Naive thymus-derived CD4-positive, alpha-beta T cell (primary cell): ENCODE measurements around the gene MYO1F. TPM values are rescaled to one million over a fixed set of nuclear protein-coding genes. Genes with fewer than 3 reads are reported as not detected.

ENCODE experiments used
- ATAC-seq: fragments of 150-1000 bp; cut with Tn5 transposase; 2 replicates; pipeline ENCODE4 v1.10.0; 2021; ENCODE audit warnings: mild to moderate bottlenecking, moderate library complexity
- CTCF ChIA-PET: fragments of 350-600 bp; sonication (Branson Sonifier 250); formaldehyde crosslinking; loops from one replicate; lab custom pipeline; 2021; ENCODE audit warnings: antibody characterized with exemption; lab: Charles Lee
- POLR2A ChIA-PET: fragments of 350-600 bp; sonication (Branson Sonifier 250); formaldehyde crosslinking; loops from one replicate; lab custom pipeline; 2021; ENCODE audit warnings: antibody characterized with exemption, inconsistent platforms; lab: Charles Lee
- DNase-seq, 9 donors: peaks; one replicate each; pipeline versions ENCODE4 v3.0.0 to v3.0.0-alpha.2; 2020 to 2022; ENCODE audit warnings: mixed read lengths in 1 of 9
- H3K27ac ChIP-seq: one replicate; pipeline ENCODE4 v1.7.0; 2013; ENCODE audit warnings: mild to moderate bottlenecking, low read depth, low read length, moderate library complexity
- H3K27me3 ChIP-seq, 2 donors: one replicate each; pipeline ENCODE4 v1.7.0; 2013; ENCODE audit warnings: low read length in 2 of 2, mild to moderate bottlenecking in 2 of 2, moderate library complexity in 2 of 2; ENCODE audit not compliant: control insufficient read depth in 2 of 2, insufficient read depth in 2 of 2
- H3K36me3 ChIP-seq, 3 experiments: 1 replicate in 2 of 3; 2 replicates in 1 of 3; pipeline ENCODE4 v1.7.0; 2013; ENCODE audit warnings: low read length in 3 of 3, mild to moderate bottlenecking in 3 of 3, moderate library complexity in 1 of 3; ENCODE audit not compliant: insufficient read depth in 3 of 3, control insufficient read depth in 2 of 3
- H3K4me1 ChIP-seq, 2 donors: one replicate each; pipeline ENCODE4 v1.7.0; 2013; ENCODE audit warnings: low read length in 2 of 2, mild to moderate bottlenecking in 2 of 2, moderate library complexity in 1 of 2; ENCODE audit not compliant: control insufficient read depth in 2 of 2, insufficient read depth in 2 of 2
- H3K4me3 ChIP-seq: 2 replicates; pipeline ENCODE4 v1.7.0; 2013; ENCODE audit warnings: mild to moderate bottlenecking, low read length
- H3K9me3 ChIP-seq, 3 experiments: 1 replicate in 2 of 3; 2 replicates in 1 of 3; pipeline ENCODE4 v1.7.0; 2013; ENCODE audit warnings: low read length in 3 of 3; ENCODE audit not compliant: control insufficient read depth in 2 of 3
- H3K27ac Mint-ChIP-seq, 9 donors: one replicate each; pipeline ENCODE4 v1.8.0; 2020 to 2022; ENCODE audit warnings: mixed read lengths in 9 of 9, mild to moderate bottlenecking in 8 of 9, moderate library complexity in 5 of 9, inconsistent platforms in 2 of 9
- H3K27me3 Mint-ChIP-seq, 5 donors: one replicate each; pipeline ENCODE4 v1.8.0; 2021 to 2022; ENCODE audit warnings: mixed read lengths in 5 of 5, mild to moderate bottlenecking in 1 of 5
- H3K36me3 Mint-ChIP-seq, 5 donors: one replicate each; pipeline ENCODE4 v1.8.0; 2020 to 2022; ENCODE audit warnings: mixed read lengths in 5 of 5, mild to moderate bottlenecking in 3 of 5, inconsistent platforms in 1 of 5
- H3K4me1 Mint-ChIP-seq, 7 donors: one replicate each; pipeline ENCODE4 v1.8.0; 2020 to 2022; ENCODE audit warnings: mixed read lengths in 7 of 7, mild to moderate bottlenecking in 3 of 7, inconsistent platforms in 1 of 7
- H3K4me3 Mint-ChIP-seq, 10 donors: one replicate each; pipeline ENCODE4 v1.8.0; 2020 to 2022; ENCODE audit warnings: mild to moderate bottlenecking in 10 of 10, mixed read lengths in 10 of 10, moderate library complexity in 6 of 10, inconsistent platforms in 2 of 10
- H3K9me3 Mint-ChIP-seq, 11 donors: one replicate each; pipeline ENCODE4 v1.8.0; 2020 to 2022; ENCODE audit warnings: mixed read lengths in 11 of 11, mild to moderate bottlenecking in 4 of 11, inconsistent platforms in 1 of 11, moderate library complexity in 1 of 11
- intact Hi-C, 2 donors: fragments of 100-400 bp; cut with micrococcal nuclease; formaldehyde crosslinking; loops; one replicate each; pipeline ENCODE4 v1.15.1; 2023
- polyA plus RNA-seq, 2 donors: library from polyadenylated mRNA; unstranded; fragments of 300-500 nt; fragmentation: Illumina TruSeq; gene quantifications; one replicate each; pipeline ENCODE4 v1.2.3, GENCODE V29; 2021
- total RNA-seq, 6 experiments: library from RNA in 5 of 6; stranded (reverse) in 5 of 6; gene quantifications; 1 replicate in 5 of 6; 2 replicates in 1 of 6; pipeline ENCODE4 v1.2.3 and lab custom pipeline; 2021 to 2026

MYO1F gene
- total and polyA plus RNA-seq, 7 experiments from 2014 or later = 0.83 to 472 (median 26.7) TPM

- Mint-ChIP-seq H3K27me3 (no peaks in the 10 kb centered on the region), H3K36me3 (peaks cover 9 to 46% (median 19%) of the 10 kb centered on the region in 5 donors), H3K4me3 (peak overlapping the region; percentile 33 to 85 (median 68)), H3K9me3 (peaks cover 0 to 2% (median 0%) of the 10 kb centered on the region in 11 donors), H3K4me1 (peaks cover 29 to 47% (median 34%) of the 10 kb centered on the region in 7 donors), H3K27ac (peak overlapping the region; percentile 82 to 95 (median 90))
- DNase-seq = peak; percentile 38 to 73 (median 59)
- Histone ChIP-seq H3K36me3 (peaks cover 15 to 67% (median 22%) of the 10 kb centered on the region in 3 experiments), H3K4me1 (peaks cover 15 to 26% of the 10 kb centered on the region in 2 donors), H3K4me3 (no peak overlapping the region), H3K9me3 (no peaks in the 10 kb centered on the region), H3K27ac (peak overlapping the region; percentile 48), H3K27me3 (no peaks in the 10 kb centered on the region)
- intact Hi-C loops = loop anchor here (1.0 to 10.0 kb wide), 7 partner anchors 18 to 155 kb away; no protein-coding TSS in a partner anchor
- ChIA-PET CTCF (interaction anchor here (0.6 to 3.2 kb wide), 19 partner anchors 8 to 134 kb away, joined by 3 to 84 read pairs (median 5); partner anchors contain the start of genes MARCHF2 and ZNF414), POLR2A (interaction anchor here (0.7 to 3.1 kb wide), 17 partner anchors 8 to 105 kb away, joined by 3 to 32 read pairs (median 4); partner anchors contain the start of genes HNRNPM, MYO1F and ZNF414)
- ATAC-seq = peak; percentile 79
Measured at GRCh38 chr19:8487137-8487851, 89.9 kb downstream of the MYO1F start.

DNA sequence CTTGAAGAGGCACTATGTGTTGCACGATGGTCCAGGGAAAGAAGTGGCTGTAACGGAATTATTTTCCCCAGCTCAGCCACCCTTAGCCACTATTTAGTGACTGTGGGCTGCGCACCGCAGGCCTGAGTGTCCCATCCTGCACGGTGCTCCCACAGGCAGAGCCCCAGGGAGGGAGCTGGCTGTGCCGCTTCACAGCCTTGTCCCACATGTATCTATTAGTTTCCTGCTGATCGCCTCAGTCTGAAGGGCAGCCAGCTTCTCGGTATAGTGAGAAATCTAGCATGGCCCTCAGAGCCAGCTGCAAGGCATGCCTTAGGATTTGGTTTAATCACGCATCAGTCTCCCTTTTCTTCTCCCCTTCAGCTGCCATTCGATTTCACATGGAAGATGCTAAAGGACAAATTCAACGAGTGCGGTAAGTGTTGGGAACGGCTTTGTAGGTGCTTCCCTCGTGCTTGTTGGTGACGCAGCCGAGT lies 90.5 kb downstream of the MYO1F start:
- intact Hi-C loops = loop anchor here (1.0 to 10.0 kb wide), 7 partner anchors 19 to 156 kb away; no protein-coding TSS in a partner anchor
- Histone ChIP-seq H3K36me3 (peaks cover 15 to 72% (median 25%) of the 10 kb centered on the region in 3 experiments), H3K4me1 (peaks cover 15 to 26% of the 10 kb centered on the region in 2 donors), H3K27ac (peak overlapping the region; percentile 48), H3K27me3 (no peaks in the 10 kb centered on the region), H3K9me3 (no peaks in the 10 kb centered on the region), H3K4me3 (no peak overlapping the region)
- Mint-ChIP-seq H3K4me1 (peaks cover 32 to 50% (median 38%) of the 10 kb centered on the region in 7 donors), H3K9me3 (peaks cover 0 to 2% (median 0%) of the 10 kb centered on the region in 11 donors), H3K4me3 (peak overlapping the region; percentile 33 to 85 (median 68)), H3K36me3 (peaks cover 9 to 49% (median 19%) of the 10 kb centered on the region in 5 donors), H3K27me3 (no peaks in the 10 kb centered on the region), H3K27ac (peak overlapping the region in 8 of 9 donors; percentile 82 to 94 (median 90))
- CTCF ChIA-PET = interaction anchor here (0.6 to 3.2 kb wide), 14 partner anchors 8 to 133 kb away, joined by 3 to 84 read pairs (median 6); partner anchors contain the start of genes MARCHF2 and ZNF414
- no peak for ATAC-seq
- POLR2A ChIA-PET = interaction anchor here (1.1 to 3.1 kb wide), 15 partner anchors 8 to 106 kb away, joined by 3 to 32 read pairs (median 5); partner anchors contain the start of genes HNRNPM, MYO1F and ZNF414
- no peak for DNase-seq

GRCh38 chr19:8485561-8486371 lies 91.5 kb downstream of the MYO1F start:
- H3K36me3 ChIP-seq = peaks cover 18 to 81% (median 30%) of the 10 kb centered on the region in 3 experiments

GRCh38 chr19:8484331-8484894 lies 92.8 kb downstream of the MYO1F start:
- no peak overlapping the region for H3K4me3 ChIP-seq
- no peak overlapping the region for H3K27ac ChIP-seq
- CTCF ChIA-PET = interaction anchor here (0.7 kb wide), 1 partner anchor 75 kb away, joined by 3 read pairs; no protein-coding TSS in a partner anchor
- no peaks in the 10 kb centered on the region for H3K27me3 Mint-ChIP-seq
- no peaks in the 10 kb centered on the region for H3K27me3 ChIP-seq
- POLR2A ChIA-PET = interaction anchor here (0.7 to 1.4 kb wide), 3 partner anchors 94 to 134 kb away, joined by 3 to 4 read pairs (median 4); no protein-coding TSS in a partner anchor
- peaks cover 21 to 87% (median 30%) of the 10 kb centered on the region in 3 experiments for H3K36me3 ChIP-seq
- intact Hi-C loops = loop anchor here in 1 of 2 donors (10.0 kb wide), 1 partner anchor 130 kb away; no protein-coding TSS in a partner anchor
- peaks cover 9 to 54% (median 19%) of the 10 kb centered on the region in 5 donors for H3K36me3 Mint-ChIP-seq
- H3K4me1 Mint-ChIP-seq = peaks cover 38 to 67% (median 52%) of the 10 kb centered on the region in 7 donors
- H3K9me3 ChIP-seq = no peaks in the 10 kb centered on the region
- ATAC-seq = peak; percentile 49
- H3K4me1 ChIP-seq = peaks cover 15 to 26% of the 10 kb centered on the region in 2 donors
- DNase-seq = no peak
- peak overlapping the region in 2 of 9 donors; percentile 26 to 48 for H3K27ac Mint-ChIP-seq
- H3K4me3 Mint-ChIP-seq = no peak overlapping the region
- peaks cover 0 to 3% (median 0%) of the 10 kb centered on the region in 11 donors for H3K9me3 Mint-ChIP-seq

More at GRCh38 chr19:8485561-8486371, 91.5 kb downstream of the MYO1F start:
- ATAC-seq (no peak), DNase-seq (no peak)
- peak overlapping the region in 3 of 10 donors; percentile 12 to 84 (median 37) for H3K4me3 Mint-ChIP-seq
- ChIA-PET POLR2A (interaction anchor here (0.6 to 3.1 kb wide), 9 partner anchors 11 to 107 kb away, joined by 3 to 14 read pairs (median 4); partner anchors contain the start of genes HNRNPM and MYO1F), CTCF (interaction anchor here (1.0 to 3.2 kb wide), 5 partner anchors 20 to 132 kb away, joined by 3 to 84 read pairs (median 7); partner anchors contain the start of gene MARCHF2)
- no peaks in the 10 kb centered on the region for H3K9me3 ChIP-seq
- no peak overlapping the region for H3K27ac ChIP-seq
- no peak overlapping the region for H3K4me3 ChIP-seq
- peaks cover 0 to 3% (median 0%) of the 10 kb centered on the region in 11 donors for H3K9me3 Mint-ChIP-seq
- peak overlapping the region in 7 of 9 donors; percentile 59 to 94 (median 85) for H3K27ac Mint-ChIP-seq
- H3K4me1 ChIP-seq = peaks cover 15 to 26% of the 10 kb centered on the region in 2 donors
- H3K36me3 Mint-ChIP-seq = peaks cover 9 to 54% (median 19%) of the 10 kb centered on the region in 5 donors
- peaks cover 38 to 60% (median 47%) of the 10 kb centered on the region in 7 donors for H3K4me1 Mint-ChIP-seq
- intact Hi-C loops = loop anchor here in 1 of 2 donors (10.0 kb wide), 1 partner anchor 131 kb away; no protein-coding TSS in a partner anchor
- H3K27me3 Mint-ChIP-seq = no peaks in the 10 kb centered on the region
- no peaks in the 10 kb centered on the region for H3K27me3 ChIP-seq

GRCh38 chr19:8483165-8483564 lies 94.1 kb downstream of the MYO1F start:
- POLR2A ChIA-PET = interaction anchor here (1.2 to 1.4 kb wide), 2 partner anchors 88 to 95 kb away, joined by 4 read pairs; no protein-coding TSS in a partner anchor
- peaks cover 0 to 3% (median 0%) of the 10 kb centered on the region in 11 donors for H3K9me3 Mint-ChIP-seq
- intact Hi-C loops = loop anchor here in 1 of 2 donors (10.0 kb wide), 1 partner anchor 128 kb away; no protein-coding TSS in a partner anchor
- peak overlapping the region in 4 of 9 donors; percentile 3 to 83 (median 75) for H3K27ac Mint-ChIP-seq
- Histone ChIP-seq H3K4me1 (peaks cover 21 to 30% of the 10 kb centered on the region in 2 donors), H3K27ac (no peak overlapping the region), H3K36me3 (peaks cover 21 to 83% (median 23%) of the 10 kb centered on the region in 3 experiments), H3K4me3 (no peak overlapping the region), H3K9me3 (no peaks in the 10 kb centered on the region), H3K27me3 (no peaks in the 10 kb centered on the region)
- ATAC-seq (no peak), DNase-seq (no peak)
- no peak overlapping the region for H3K4me3 Mint-ChIP-seq
- H3K27me3 Mint-ChIP-seq = no peaks in the 10 kb centered on the region
- peaks cover 9 to 50% (median 13%) of the 10 kb centered on the region in 5 donors for H3K36me3 Mint-ChIP-seq
- H3K4me1 Mint-ChIP-seq = peaks cover 43 to 74% (median 60%) of the 10 kb centered on the region in 7 donors
- CTCF ChIA-PET = interaction anchor here (0.6 to 1.0 kb wide), 2 partner anchors 9 to 215 kb away, joined by 3 read pairs; no protein-coding TSS in a partner anchor
